HG03060 (cell line): ENCODE measurements around the gene PM20D1.
"Not testable (repeated sequence)": the region's sequence is repeated elsewhere in the genome, so short reads cannot be mapped to it uniquely, and the experiment has no call there.

Experiments
- ATAC-seq: cut with Tn5 transposase; IDR thresholded peaks from one replicate; pipeline ENCODE4 v1.9.1; 2021; ENCODE audit warnings: low read depth, moderate number of reproducible peaks; ENCODE audit not compliant: unreplicated experiment

Gene PM20D1, protein sequence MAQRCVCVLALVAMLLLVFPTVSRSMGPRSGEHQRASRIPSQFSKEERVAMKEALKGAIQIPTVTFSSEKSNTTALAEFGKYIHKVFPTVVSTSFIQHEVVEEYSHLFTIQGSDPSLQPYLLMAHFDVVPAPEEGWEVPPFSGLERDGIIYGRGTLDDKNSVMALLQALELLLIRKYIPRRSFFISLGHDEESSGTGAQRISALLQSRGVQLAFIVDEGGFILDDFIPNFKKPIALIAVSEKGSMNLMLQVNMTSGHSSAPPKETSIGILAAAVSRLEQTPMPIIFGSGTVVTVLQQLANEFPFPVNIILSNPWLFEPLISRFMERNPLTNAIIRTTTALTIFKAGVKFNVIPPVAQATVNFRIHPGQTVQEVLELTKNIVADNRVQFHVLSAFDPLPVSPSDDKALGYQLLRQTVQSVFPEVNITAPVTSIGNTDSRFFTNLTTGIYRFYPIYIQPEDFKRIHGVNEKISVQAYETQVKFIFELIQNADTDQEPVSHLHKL

DNA sequence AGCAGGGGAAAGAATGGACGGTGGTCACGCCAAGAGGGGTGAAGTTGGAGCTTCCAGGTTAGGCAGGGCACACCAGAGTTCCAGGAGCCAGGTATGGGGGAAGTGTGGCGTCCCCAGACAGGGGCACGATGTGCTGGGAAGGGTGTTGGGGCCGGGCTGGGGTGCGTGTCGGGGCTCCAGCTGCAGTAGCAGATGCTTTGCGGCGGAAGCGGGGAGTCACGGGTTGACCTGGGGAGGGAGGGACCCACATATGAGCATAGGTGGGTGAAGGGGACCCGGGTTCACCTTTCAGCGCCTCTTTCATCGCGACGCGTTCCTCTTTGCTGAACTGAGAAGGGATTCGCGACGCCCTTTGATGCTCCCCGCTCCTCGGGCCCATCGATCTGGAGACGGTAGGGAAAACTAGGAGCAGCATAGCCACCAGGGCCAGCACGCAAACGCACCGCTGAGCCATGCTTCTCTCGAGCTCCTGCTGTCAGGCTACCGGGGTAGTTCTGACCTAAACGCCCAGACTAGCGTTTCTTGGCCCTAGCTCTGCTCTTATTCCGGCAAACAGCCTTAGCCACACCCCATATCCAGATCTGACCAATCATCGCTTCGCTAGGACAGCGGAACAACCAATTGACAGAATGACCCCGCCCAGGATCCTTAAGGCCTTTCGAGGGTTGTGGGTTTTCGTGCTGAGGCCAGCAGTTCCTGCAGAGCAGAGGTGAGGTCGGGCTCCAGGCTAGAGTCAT is at the start of gene PM20D1:
PM20D1 (minus strand) TSS at position 514 of the 737 bp plus-strand sequence; CDS start at position 454, 60 bp downstream.
- ATAC-seq, result peak; percentile 91

DNA sequence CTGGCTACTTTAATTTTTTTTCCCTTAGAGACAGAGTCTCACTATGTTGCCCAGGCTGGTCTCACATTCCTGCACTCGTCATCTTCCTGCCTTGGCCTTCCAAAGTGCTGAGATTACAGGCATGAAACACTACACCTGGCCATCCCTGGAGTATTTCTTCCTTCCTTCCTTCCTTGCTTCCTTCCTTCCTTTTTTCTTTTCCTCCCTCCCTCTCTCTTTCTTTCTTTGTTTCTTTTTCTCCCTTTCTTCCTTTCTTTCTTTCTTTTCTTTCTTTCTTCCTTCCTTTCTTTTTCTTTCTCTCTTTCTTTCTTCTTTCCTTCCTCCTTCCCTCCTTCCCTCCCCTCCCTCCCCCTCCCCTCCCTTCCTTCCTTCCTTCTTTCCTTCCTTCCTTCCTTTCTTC is 46.4 kb upstream of the PM20D1 start:
- ATAC-seq, result no peak

DNA sequence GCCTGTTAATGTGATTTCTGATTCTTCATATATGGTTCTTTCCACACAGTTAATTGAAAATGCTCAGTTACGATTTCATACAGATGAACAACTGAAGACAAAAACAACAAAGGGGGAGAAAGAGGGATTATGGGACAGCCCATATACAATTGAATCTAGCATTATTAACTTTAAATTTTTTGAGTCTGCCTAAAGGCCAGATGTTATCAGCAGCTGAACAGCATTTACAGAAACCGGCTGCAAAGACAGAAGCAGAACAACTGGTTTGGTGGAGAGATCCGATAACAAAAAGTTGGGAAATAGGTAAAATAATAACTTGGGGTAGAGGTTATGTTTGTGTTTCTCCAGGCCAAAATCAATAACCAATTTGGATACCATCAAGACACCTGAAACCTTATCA is 44.2 kb upstream of the PM20D1 start:
- not testable (repeated sequence) for ATAC-seq

DNA sequence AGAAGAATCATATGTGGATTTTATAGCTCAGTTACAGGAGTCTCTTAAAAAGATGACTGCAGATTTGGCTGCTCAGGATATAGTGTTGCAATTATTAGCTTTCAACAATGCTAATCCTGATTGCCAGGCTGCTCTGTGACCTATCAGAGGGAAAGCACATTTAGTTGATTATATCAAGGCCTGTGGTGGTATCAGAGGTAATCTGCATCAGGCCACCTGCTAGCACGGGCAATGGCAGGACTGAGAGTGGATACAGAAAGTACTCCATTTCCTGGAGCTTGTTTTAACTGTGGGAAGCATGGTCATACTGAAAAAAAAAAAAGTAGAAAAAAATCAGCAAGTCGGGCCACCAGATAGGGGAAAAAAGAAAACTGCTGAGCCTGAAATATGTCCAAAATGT is 42.2 kb upstream of the PM20D1 start:
- not testable (repeated sequence) for ATAC-seq

DNA sequence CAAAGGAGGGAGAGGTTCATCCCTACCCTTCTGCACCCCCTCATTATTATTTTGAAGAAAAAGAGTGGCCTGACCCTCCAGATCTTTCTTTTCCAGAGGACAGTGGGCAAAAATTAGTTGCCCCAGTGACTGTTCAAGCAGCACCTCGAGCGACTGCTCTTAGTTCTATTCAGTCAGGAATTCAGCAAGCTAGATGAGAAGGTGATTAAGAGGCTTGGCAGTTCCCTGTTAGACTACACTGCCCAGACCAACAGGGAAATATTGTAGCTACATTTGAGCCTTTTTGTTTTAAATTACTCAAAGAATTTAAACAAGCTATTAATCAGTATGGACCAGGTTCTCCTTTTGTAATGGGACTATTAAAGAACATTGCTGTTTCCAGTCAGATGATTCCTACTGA is 41.5 kb upstream of the PM20D1 start:
- not testable (repeated sequence) for ATAC-seq

DNA sequence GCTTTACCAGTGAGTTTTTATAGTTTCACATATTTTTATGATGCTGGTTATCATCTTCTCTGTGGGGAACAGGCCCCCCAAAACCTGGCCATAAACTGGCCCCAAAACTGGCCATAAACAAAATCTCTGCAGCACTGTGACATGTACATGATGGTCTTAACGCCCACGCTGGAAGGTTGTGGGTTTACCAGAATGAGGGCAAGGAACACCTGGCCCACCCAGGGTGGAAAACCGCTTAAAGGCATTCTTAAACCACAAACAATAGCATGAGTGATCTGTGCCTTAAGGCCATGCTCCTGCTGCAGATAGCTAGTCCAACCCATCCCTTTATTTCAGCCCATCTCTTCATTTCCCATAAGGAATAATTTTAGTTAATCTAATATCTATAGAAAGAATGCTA is 40.7 kb upstream of the PM20D1 start:
- not testable (repeated sequence) for ATAC-seq

DNA sequence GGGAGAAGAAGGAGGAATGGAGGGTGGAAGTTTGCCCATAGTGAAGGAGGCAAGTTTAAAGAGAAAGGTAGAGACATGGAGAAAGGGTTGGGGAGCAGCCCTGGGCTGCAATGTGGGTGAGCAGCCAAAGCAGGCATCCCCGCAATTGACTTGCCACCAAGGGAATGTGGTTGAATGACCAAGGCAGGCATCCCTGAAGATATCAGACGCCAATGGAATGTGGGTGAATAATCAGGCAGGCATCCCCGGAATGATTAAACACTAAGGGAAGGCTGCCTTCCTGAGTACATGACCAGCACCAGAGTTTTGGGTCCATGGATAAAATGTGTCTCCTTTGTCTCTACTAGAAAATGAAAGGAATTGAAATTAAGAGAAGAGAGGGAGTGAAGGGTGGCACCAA is 39.8 kb upstream of the PM20D1 start:
- not testable (repeated sequence) for ATAC-seq

DNA sequence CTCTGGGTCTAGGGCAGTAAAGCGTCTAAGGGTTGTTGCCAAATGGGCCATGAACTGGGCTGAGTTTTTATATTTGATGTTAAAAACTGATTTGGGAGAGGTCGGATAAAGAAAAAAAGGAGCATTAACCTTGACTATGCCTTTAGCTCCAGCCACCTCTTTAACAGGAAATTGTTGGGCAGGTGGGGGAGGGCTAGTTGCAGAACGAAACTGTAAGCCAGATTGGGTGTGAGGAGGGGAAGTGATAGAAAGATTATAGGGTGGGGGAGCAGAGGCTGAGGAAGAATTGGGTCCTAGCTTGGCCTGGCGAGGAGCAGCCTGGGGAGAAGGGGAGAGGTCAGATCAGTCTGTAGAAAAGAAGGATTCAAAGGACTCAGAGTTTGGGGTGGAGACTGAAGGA is 39.1 kb upstream of the PM20D1 start:
- ATAC-seq, result not testable (repeated sequence)

DNA sequence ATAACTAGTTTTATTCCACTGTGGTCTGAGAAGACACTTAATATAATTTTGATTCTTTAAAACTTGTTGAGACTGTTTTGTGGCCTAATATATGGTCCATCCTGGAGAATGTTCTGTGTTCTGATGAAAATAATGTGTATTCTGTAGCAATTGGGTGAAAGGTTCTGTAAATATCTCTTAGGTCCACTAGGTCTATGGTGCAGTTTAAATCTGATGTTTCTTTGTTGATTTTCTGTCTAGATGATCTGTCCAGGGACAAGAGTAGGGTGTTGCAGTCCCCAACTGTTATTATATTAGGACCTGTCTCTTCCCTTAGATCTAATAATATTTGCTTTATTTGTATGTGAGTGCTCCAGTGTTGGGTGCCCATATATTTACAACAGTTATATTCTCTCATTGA is 33.9 kb upstream of the PM20D1 start:
- ATAC-seq, result no peak

DNA sequence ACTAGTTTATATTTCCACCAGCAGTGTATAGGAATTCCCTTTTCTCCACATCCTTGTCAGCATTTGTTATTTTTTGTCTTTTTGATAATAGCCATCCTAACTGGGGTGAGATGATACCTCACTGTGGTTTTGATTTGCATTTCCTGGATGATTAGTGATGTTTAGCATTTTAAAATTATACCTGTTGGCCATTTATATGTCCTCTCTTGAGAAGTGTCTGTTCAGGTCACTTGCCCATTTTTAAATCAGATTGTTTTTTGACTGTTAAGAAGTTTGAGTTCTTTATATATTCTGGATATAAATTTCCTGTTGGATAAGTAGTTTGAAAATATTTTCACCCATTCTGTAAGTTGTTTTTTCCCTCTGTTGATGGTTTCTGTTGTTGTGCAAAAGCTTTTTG is 31.0 kb upstream of the PM20D1 start:
- ATAC-seq, result no peak

DNA sequence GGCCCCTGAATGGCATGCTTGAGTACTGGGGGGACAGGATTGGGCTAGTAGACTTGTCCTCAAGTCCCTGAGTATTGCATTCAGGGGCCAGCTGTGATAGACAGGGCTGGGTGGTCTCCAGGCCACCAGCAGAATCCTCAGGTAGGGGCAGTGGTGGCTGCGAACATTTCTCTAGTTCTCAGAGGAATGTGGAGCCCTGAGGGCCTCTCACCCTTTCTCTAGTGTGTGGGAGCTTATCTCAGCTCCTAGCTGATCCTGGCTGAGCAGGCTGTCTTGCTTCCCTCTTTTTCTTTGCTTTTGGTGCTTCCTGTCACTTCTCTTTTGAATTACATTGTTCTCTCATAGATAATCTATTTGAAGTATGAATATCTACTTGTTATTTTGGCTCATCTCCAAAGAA is 30.0 kb upstream of the PM20D1 start:
- ATAC-seq, result no peak

DNA sequence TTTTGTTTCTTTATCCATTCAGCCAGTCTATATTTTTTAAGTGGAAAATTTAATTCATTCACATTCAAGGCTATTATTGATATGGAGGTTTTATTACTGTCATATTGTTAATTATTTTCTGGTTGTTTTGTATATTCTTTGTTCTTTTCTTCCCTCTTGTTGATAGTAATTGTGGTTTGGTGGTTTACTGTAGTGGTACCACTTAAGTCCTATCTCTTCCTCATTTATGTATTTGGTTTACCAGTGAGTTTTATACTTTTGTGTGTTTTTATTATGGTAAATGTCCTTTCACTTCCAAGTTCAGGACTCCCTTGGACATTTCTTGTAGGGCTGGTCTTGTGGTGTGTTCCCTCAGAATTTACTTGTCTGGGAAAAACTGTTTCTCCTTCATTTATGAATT is 28.1 kb upstream of the PM20D1 start:
- no peak for ATAC-seq

DNA sequence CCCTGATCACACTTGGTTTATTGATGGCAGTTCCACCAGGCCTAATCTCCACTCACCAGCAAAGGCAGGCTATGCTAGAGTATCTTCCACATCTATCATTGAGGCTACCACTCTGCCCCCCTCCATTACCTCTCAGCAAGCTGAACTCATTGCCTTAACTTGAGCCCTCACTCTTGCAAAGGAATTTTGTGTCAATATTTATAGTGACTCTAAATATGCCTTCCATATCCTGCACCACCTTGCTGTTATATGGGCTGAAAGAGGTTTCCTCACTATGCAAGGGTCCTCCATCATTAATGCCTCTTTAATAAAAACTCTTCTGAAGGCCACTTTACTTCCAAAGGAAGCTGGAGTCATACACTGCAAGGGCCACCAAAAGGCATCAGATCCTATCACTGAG is 23.2 kb upstream of the PM20D1 start:
- ATAC-seq, result not testable (repeated sequence)

DNA sequence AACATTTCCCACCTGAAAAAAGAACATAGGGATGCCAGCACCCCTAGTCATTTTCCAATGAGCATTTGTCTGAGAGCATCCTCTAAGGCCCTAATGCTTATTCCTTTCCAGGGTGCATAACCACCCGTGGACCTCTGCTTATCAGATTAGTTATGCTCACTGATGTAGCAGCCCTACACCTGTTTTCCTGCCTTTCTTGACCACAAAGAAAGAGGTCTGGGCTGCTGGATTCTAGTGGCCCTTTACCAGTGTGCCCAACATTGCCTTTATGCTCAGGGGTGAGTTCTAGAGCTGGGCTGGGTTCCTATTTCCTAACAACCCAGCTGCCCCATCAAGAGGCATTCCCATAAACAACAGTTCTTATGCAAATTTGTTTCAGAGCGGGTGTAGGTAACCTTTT is 20.3 kb upstream of the PM20D1 start:
- no peak for ATAC-seq

DNA sequence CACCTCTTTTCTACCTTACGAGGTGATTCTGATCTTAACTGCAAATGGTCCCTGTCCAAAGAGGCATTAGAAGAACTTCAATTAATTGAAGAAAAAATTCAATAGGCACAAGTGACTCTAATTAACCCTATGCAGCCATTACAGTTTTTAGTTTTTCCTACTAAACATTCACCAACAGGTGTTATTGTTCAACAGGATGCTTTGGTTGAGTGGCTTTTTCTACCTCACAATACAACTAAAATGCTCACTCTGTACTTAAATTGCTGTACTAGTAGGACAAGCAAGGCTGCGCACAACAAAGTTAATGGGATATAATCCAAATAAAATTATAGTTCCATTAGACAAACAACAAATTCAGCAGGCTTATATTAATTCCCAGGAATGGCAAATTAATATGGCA is 11.6 kb upstream of the PM20D1 start:
- no peak for ATAC-seq

DNA sequence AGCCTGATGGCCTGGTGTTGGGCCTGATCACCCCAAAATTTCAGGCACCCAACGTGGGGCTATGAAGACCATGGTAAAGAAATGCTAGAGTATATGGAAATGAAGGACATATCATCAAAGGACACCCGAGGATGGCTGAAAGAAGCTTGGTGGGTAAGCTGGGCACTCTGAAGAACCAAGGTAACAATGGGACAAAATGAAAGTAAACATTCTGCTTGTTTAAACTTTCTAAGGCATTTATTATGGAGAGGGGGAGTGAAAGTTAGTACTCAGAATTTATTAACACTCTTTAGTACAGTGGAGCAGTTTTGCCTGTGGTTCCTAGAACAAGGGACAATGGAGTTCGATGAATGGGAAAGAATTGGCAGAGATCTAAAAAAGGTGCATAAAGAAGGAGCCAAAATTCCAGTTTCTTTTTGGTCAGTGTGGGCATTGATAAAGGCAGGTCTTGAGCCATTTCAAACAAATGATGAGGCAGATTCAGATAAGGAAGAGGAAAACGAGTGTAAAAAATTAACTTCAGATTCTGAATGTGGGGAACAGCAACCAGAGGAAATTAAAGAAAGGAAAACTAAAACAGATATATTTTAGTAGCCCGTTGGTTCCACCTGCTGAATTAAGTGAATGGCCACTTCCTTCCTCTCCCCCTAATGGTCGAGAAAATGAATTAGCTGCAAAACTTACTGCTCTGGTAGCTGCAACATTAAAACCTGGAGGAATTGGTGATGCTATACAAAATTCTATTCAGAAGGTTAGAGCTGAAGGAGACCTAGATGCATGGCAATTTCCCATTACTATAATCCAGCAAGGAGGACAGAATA is 8.4 kb upstream of the PM20D1 start:
- ATAC-seq, result no peak

DNA sequence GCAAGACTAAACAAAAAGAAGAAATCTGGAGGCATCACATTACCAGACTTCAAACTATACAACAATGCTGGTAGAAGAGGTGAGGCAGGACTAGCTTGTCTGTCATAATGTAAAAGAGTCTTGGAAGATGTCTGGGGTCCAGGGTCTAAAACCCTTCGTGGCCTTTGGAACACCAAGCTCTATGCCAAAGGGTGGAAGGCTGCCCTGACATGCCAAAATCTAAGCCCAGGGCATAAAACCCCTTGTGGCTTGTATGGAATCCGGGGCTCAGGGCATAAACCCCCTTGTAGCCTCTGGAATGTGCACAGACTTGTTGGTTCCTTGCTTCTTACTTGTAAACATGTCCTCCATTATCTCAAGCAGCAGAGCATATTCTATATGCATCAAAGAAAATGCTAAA is 7.6 kb upstream of the PM20D1 start:
- not testable (repeated sequence) for ATAC-seq

DNA sequence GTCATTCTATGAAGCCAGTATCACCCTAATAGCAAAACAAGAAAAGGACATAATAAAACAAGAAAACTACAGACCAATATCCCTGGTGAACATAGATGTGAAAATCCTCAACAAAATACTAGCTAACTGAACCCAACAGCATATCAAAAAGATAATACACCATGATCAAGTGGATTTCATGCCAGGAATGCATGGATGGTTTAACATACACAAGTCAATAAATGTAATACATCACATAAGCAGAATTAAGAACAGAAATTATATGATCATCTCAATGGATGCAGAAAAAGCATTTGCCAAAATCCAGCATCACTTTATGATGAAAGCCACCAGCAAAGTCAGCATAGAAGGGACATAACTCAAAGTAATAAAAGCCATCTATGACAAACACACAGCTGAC is 6.5 kb upstream of the PM20D1 start:
- ATAC-seq, result no peak

DNA sequence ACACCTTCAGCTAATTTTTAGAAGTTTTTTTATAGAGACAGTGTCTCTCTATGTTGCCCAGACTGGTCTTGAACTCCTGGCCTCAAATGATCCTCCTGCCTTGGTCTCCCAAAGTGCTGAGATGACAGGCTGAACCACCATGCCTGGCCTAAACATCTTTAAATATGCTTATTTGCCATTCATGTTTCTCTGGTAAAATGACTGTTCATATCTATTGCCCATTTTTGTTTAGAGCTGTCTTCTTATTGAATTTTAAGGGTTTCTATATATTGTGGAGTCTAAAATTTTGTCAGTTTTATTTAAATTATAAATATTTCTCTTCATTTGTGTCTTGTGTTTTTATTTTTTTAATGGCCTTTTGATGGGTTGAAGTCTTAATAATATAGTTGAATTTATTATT is 3.0 kb upstream of the PM20D1 start:
- ATAC-seq, result no peak

DNA sequence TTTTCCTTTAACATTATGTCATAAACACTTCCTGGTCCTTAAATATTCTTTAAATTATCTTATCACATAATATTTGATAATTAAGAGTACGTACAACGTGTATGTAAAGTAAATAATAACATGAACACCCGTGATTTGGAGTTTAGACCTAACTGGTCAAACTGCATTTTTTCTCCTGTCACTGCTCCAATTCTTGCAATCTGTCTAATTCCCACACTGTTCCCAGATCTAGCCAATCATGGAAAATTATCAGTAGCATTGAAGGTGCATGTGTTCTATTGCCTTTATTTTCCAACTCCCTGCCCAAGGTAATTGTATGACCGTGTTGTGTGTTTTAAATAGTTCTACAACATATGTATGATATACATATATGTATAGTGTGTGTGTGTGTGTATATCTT is 2.1 kb upstream of the PM20D1 start:
- no peak for ATAC-seq
